KOPT-K1 (cell line): ENCODE data around the gene IPO7.

Experiments
- H3K27ac ChIP-seq: fragments of 200-600 bp; sonication (generic); 2 replicates; pipeline ENCODE4 v1.5.1; 2016; ENCODE audit warnings: antibody characterized with exemption, mild to moderate bottlenecking, low read depth, low read length; ENCODE audit not compliant: poor library complexity, severe bottlenecking
- H3K36me3 ChIP-seq: fragments of 200-600 bp; sonication (generic); 2 replicates; pipeline ENCODE4 v1.5.1; 2017; ENCODE audit warnings: antibody characterized with exemption, mild to moderate bottlenecking, low read length, moderate library complexity; ENCODE audit not compliant: insufficient read depth
- H3K9me3 ChIP-seq: fragments of 200-600 bp; sonication (generic); 2 replicates; pipeline ENCODE4 v1.5.1; 2017; ENCODE audit warnings: antibody characterized with exemption, low read length, mild to moderate bottlenecking; ENCODE audit not compliant: insufficient read depth, poor library complexity, severe bottlenecking

Gene IPO7

GRCh38 chr11:9460322-9461062 is 76.0 kb downstream of the IPO7 start, which contains the start of gene ZNF143:
ZNF143 (plus strand) TSS chr11:9461012; CDS start chr11:9471309, 10,297 bp downstream.
- Histone ChIP-seq H3K27ac (peak within 1 kb of the TSS; percentile 96), H3K9me3 (no peaks in the 10 kb centered on the region), H3K36me3 (no peaks in the 10 kb centered on the region)

DNA sequence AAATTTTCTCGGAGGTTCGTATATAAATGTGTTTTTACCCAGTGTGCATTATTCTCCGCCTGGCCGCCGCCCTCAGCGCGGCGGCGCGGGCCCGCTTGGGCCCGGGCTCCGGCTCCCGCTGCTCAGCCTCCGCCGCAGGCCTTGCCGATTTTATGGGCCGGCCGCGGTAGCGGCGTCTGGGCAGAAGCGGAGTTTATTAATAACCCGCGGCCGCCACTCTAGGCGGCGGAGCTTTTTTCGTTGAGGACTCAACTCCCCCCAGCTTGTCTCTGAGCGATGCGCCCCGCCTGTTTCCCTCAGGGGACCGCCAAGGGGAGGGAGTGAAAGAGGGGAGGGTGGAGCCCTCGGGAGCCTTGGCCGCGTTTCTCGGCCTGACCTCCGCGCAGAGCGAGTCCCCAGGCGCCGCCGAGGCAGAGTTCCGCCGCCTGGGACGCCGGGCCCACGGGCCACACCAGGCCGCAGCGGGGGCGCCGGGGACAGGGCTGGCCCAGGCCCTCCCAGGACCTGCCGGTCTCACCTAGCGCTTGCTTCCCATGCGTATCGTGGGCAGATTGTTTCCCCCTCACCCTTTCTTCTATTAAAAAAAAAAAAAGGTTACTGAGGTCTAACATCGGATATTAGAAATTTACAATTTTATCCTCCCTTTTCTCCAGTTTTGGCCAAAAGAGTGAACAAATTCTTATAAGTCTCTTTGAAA is 76.8 kb downstream of the IPO7 start:
- Histone ChIP-seq H3K9me3 (no peaks in the 10 kb centered on the region), H3K36me3 (no peaks in the 10 kb centered on the region), H3K27ac (peak overlapping the region; percentile 96)

DNA sequence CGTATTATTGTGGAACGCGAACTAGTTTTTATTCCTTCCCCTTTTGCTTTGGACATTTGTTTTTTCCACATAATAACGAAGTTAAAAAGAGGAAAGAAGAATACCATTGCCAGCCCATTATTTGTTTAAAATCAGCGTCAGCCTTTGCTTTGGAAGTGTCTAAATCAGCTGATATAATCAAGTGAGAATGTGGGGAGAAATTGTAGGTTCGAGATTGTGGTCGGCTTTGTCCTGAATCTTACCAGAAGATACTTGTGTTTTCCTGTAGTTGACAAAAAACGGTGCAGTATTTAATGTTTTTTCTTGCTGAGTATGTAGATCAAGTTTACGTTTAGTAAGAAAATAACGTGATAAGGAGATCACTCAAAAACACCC is 77.3 kb downstream of the IPO7 start:
- H3K9me3 ChIP-seq = no peaks in the 10 kb centered on the region
- H3K27ac ChIP-seq = peak overlapping the region; percentile 96
- no peaks in the 10 kb centered on the region for H3K36me3 ChIP-seq

GRCh38 chr11:9462172-9462799 is 77.8 kb downstream of the IPO7 start:
- Histone ChIP-seq H3K27ac (peak overlapping the region; percentile 96), H3K9me3 (no peaks in the 10 kb centered on the region)

GRCh38 chr11:9462806-9463537 is 78.5 kb downstream of the IPO7 start:
- Histone ChIP-seq H3K27ac (peak overlapping the region; percentile 20), H3K9me3 (no peaks in the 10 kb centered on the region), H3K36me3 (no peaks in the 10 kb centered on the region)

More at GRCh38 chr11:9462172-9462799, 77.8 kb downstream of the IPO7 start:
- no peaks in the 10 kb centered on the region for H3K36me3 ChIP-seq

DNA sequence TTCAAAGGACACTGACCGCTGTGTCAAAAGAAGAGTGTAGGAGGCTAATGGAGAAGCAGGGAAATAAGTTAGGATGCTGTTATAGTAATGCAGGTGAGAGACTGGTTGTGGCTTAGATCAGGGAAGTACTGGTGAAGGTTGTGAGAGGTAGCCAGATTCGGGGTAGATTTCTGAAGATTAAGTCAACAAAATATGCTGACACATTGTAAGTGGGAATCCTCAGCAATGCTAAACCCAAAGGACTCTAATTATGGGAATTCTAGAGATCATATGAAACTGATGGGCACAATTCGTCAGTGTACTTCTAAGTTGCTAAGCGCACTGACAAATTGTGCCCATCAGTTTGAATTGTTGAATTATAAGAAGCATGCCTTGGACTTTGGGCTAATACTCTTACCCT is 86.3 kb downstream of the IPO7 start:
- H3K27ac ChIP-seq = no peak overlapping the region
- H3K9me3 ChIP-seq = no peaks in the 10 kb centered on the region
- peaks cover 46% of the 10 kb centered on the region for H3K36me3 ChIP-seq

- Histone ChIP-seq H3K27ac (no peak overlapping the region), H3K9me3 (no peaks in the 10 kb centered on the region), H3K36me3 (peaks cover 65% of the 10 kb centered on the region)
These were observed 89.0 kb downstream of the IPO7 start for GRCh38 chr11:9473408-9473807.

GRCh38 chr11:9479899-9480298 is 95.4 kb downstream of the IPO7 start:
- H3K27ac ChIP-seq = no peak overlapping the region
- H3K36me3 ChIP-seq = peaks cover 65% of the 10 kb centered on the region
- H3K9me3 ChIP-seq = no peaks in the 10 kb centered on the region

DNA sequence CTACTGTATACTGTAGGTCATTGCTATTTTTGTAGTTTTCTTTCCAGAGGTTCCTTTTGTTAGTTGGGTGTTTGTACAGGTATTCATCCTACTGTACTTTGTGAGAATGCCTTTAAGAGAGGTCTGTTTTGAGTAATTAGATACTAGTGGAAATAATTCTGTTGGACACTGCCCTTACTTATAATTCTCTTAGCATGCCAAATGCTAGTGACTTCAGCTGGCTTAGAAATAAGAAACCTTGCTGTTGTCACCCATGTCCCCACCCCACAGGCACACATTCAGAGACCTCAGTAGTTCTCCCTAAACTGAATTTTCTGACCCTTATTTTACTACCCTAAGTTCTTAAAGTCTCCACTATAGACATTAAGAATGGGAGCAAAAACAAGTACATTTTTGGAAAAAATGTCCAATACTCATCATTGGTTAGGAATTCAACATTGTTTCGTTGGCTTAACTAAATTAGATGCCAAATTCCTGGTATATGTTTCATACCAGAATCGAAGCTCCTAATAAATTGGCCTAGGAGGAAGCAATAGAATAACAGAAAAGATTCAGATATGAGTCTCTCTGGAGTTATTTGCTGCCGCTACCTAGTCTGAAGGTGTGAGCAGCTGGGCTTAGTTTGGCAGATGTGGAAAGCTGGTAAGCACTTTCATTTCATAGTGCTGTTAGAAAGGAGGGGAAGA is 104.8 kb downstream of the IPO7 start:
- Histone ChIP-seq H3K36me3 (peaks cover 49% of the 10 kb centered on the region), H3K9me3 (no peaks in the 10 kb centered on the region), H3K27ac (no peak overlapping the region)

- Histone ChIP-seq H3K27ac (no peak overlapping the region), H3K36me3 (peaks cover 56% of the 10 kb centered on the region), H3K9me3 (no peaks in the 10 kb centered on the region)
These were observed 105.9 kb downstream of the IPO7 start for GRCh38 chr11:9490376-9490775.

GRCh38 chr11:9493492-9493891 is 109.0 kb downstream of the IPO7 start:
- Histone ChIP-seq H3K36me3 (peaks cover 69% of the 10 kb centered on the region), H3K9me3 (no peaks in the 10 kb centered on the region), H3K27ac (no peak overlapping the region)

- Histone ChIP-seq H3K27ac (no peak overlapping the region), H3K9me3 (no peaks in the 10 kb centered on the region), H3K36me3 (peaks cover 72% of the 10 kb centered on the region)
These were observed 109.9 kb downstream of the IPO7 start for GRCh38 chr11:9494316-9494715.

DNA sequence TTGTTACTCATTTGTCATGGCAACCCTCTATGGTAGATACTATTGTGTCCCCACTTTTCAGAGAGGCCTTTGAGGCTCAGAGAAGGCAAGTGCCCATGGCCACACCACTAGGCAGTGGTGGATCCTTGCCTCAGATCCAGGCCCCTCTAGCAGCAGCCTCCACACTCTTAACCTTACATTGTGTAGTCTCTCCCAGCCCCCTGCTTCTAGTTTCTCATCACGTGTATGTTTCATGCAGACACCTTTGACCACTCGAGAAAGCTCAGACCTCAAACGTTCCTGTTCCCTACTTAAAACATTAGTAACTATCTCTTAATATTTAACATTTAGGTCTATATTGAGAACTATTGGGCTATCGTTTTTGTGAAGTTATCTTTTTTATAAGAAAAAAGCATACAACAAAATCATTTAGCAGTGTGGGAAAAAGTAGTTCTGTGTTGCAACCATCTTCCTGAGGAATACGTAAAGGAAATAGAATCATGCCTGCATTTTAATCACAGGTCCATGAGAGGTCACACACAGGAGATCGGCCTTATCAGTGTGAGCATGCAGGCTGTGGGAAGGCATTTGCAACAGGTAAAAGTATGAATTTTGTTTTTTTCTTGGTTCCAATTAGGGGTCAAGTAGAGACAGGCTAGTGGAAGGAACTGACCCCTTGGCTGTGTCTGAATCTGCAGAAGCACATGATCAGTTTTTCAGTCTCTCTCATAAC is 111.5 kb downstream of the IPO7 start:
- no peak overlapping the region for H3K27ac ChIP-seq
- H3K9me3 ChIP-seq = no peaks in the 10 kb centered on the region
- peaks cover 77% of the 10 kb centered on the region for H3K36me3 ChIP-seq
